ENCODE measurements around the gene EFEMP2. TPM values are rescaled to one million over a fixed set of nuclear protein-coding genes. Genes with fewer than 3 reads are reported as not detected.

EFEMP2 gene
- total and polyA plus RNA-seq, 2 donors (not counting 1 experiment from before 2014, with no cell fraction given) = 9.5 to 14.7 TPM

- H3K79me2 ChIP-seq (ENCODE audit: control insufficient read depth, insufficient read depth, low read length) = peaks cover 68% of the 10 kb centered on the region
- peaks cover 27 to 55% of the 10 kb centered on the region in 2 donors for H3K4me1 ChIP-seq (ENCODE audit: control insufficient read depth in 2 of 2, insufficient read depth in 2 of 2, low read length in 2 of 2)
Observed at GRCh38 chr11:65857853-65858680, 14.5 kb downstream of the EFEMP2 start, which contains the start of gene CFL1. TSS of gene CFL1 (minus strand) at chr11:65858180. CDS start at chr11:65858099, 81 bp downstream.

More at GRCh38 chr11:65857853-65858680, 14.5 kb downstream of the EFEMP2 start, which contains the start of gene CFL1:
- Histone ChIP-seq H2AFZ (ENCODE audit: insufficient read depth, low read depth, low read length, poor library complexity, severe bottlenecking) (peak within 1 kb of the TSS; percentile 85), H3K9me3 (ENCODE audit: control extremely low read depth in 1 of 3, control insufficient read depth in 2 of 3, insufficient read depth in 1 of 3, low read length in 2 of 3) (no peaks in the 10 kb centered on the region), H3K27ac (ENCODE audit: low read length in 2 of 2) (peak within 1 kb of the TSS; percentile 77 to 89), H3K4me2 (replicated peaks; ENCODE audit: low read depth, low read length, poor library complexity, severe bottlenecking) (peak within 1 kb of the TSS; percentile 94), H4K20me1 (ENCODE audit: control insufficient read depth, insufficient read depth, low read length, poor library complexity, severe bottlenecking) (peaks cover 63% of the 10 kb centered on the region), H3K27me3 (replicated peaks in 1 of 4; ENCODE audit: control extremely low read depth in 1 of 4, control insufficient read depth in 3 of 4, insufficient read depth in 4 of 4, low read length in 3 of 4) (no peaks in the 10 kb centered on the region), H3K36me3 (replicated peaks in 1 of 2; ENCODE audit: control extremely low read depth in 1 of 2, control insufficient read depth in 1 of 2, extremely low read depth in 1 of 2, insufficient read depth in 2 of 2, low read length in 1 of 2) (peaks cover 0 to 53% of the 10 kb centered on the region in 2 experiments), H3K9ac (ENCODE audit: low read length) (peak within 1 kb of the TSS; percentile 79), H3K4me3 (ENCODE audit: control extremely low read depth in 1 of 5, extremely low read depth in 1 of 5, insufficient read depth in 1 of 5, low read depth in 2 of 5, low read length in 4 of 5) (peak within 1 kb of the TSS; percentile 83 to 98 (median 95))
- H3K9me3 Mint-ChIP-seq (ENCODE audit: insufficient read depth) = no peaks in the 10 kb centered on the region
- ChIA-PET POLR2A (interaction anchor here (0.5 to 4.8 kb wide), 15 partner anchors 7 to 997 kb away, joined by 3 to 65 read pairs (median 5); partner anchors contain the start of genes BANF1, CCDC85B, EIF1AD and FIBP), CTCF (interaction anchor here (1.6 to 8.6 kb wide), 3 partner anchors 13 to 243 kb away, joined by 3 to 244 read pairs (median 71); partner anchors contain the start of genes CCDC85B, EFEMP2, FIBP and PCNX3)
- H3K27me3 Mint-ChIP-seq = no peaks in the 10 kb centered on the region
- under 1% methylated on average over 86 of the region's 92 CpGs for WGBS (ENCODE audit: insufficient coverage)
- DNase-seq = peak; percentile 98
- H3K27ac Mint-ChIP-seq = peak within 1 kb of the TSS; percentile 98
- H3K4me3 Mint-ChIP-seq = peak within 1 kb of the TSS; percentile 94
- H3K4me1 Mint-ChIP-seq = peaks cover 57% of the 10 kb centered on the region
- TF ChIP-seq, protein P1, sequence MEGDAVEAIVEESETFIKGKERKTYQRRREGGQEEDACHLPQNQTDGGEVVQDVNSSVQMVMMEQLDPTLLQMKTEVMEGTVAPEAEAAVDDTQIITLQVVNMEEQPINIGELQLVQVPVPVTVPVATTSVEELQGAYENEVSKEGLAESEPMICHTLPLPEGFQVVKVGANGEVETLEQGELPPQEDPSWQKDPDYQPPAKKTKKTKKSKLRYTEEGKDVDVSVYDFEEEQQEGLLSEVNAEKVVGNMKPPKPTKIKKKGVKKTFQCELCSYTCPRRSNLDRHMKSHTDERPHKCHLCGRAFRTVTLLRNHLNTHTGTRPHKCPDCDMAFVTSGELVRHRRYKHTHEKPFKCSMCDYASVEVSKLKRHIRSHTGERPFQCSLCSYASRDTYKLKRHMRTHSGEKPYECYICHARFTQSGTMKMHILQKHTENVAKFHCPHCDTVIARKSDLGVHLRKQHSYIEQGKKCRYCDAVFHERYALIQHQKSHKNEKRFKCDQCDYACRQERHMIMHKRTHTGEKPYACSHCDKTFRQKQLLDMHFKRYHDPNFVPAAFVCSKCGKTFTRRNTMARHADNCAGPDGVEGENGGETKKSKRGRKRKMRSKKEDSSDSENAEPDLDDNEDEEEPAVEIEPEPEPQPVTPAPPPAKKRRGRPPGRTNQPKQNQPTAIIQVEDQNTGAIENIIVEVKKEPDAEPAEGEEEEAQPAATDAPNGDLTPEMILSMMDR (IDR thresholded peaks at IDR 0.05) = no peak
- TF ChIP-seq EZH2 (IDR thresholded peaks at IDR 0.05; ENCODE audit: borderline replicate concordance, insufficient read depth, low read depth, low read length, poor library complexity, severe bottlenecking) = no peak
- ATAC-seq (ENCODE audit: low read depth) = peak; percentile 62
- intact Hi-C loops (cut with micrococcal nuclease) = loop anchor here (1.0 to 5.0 kb wide), 10 partner anchors 15 to 409 kb away; partner anchors contain the start of genes AP5B1, C11orf68, DRAP1 and EFEMP2

All from B cell (primary cell).